Prostate gland (tissue), 2 donors: ENCODE results near the gene MTX3. TPM values are rescaled to one million over a fixed set of nuclear protein-coding genes. Genes with fewer than 3 reads are reported as not detected.

Experiments
- DNase-seq: peaks from one replicate; pipeline ENCODE4 v3.0.0-alpha.2; 2019; ENCODE audit warnings: low spot score
- H3K27ac ChIP-seq, 2 donors: fragments of 200-600 bp; sonication (generic); 2 replicates each; pipeline ENCODE4 v1.5.1; 2017 to 2019
- H3K27me3 ChIP-seq: fragments of 200-600 bp; sonication (generic); replicated peaks from 2 replicates; pipeline ENCODE4 v1.5.1; 2019; ENCODE audit not compliant: insufficient read depth
- H3K36me3 ChIP-seq, 2 donors: fragments of 200-600 bp; sonication (generic); 1 replicate in 1 of 2; 2 replicates in 1 of 2; pipeline versions ENCODE4 v1.5.1 to v1.8.1; 2017 to 2019
- H3K4me1 ChIP-seq: fragments of 200-600 bp; sonication (generic); replicated peaks from 2 replicates; pipeline ENCODE4 v1.5.1; 2019
- H3K4me3 ChIP-seq, 2 donors: fragments of 200-600 bp; sonication (generic); 2 replicates each; pipeline ENCODE4 v1.5.1; 2017 to 2019
- H3K9me3 ChIP-seq: fragments of 200-600 bp; sonication (generic); 2 replicates; pipeline ENCODE4 v1.5.1; 2017
- CTCF ChIP-seq, 4 experiments: fragments of 200-600 bp in 2 of 4; fragments of 450-650 bp in 2 of 4; sonication (generic) in 2 of 4; IDR thresholded peaks; 1 replicate in 3 of 4; 2 replicates in 1 of 4; pipeline ENCODE4 v1.5.1; 2016 to 2019; ENCODE audit warnings: antibody characterized with exemption in 4 of 4, mild to moderate bottlenecking in 2 of 4, moderate library complexity in 2 of 4
- POLR2A ChIP-seq: fragments of 450-650 bp; IDR thresholded peaks from one replicate; pipeline ENCODE4 v1.6.1; 2016; ENCODE audit warnings: antibody characterized with exemption, mild to moderate bottlenecking
- POLR2AphosphoS5 ChIP-seq: sonication (generic); formaldehyde crosslinking; IDR thresholded peaks from one replicate; pipeline ENCODE4 v1.6.1; 2017; ENCODE audit warnings: antibody characterized with exemption
- WGBS: methylation state at CpG from one replicate; pipeline ENCODE4 v1.1.5; 2018; 5-methylcytosine and 5-hydroxymethylcytosine counted together
- intact Hi-C: fragments of 100-400 bp; cut with DNase I; formaldehyde crosslinking; loops from one replicate; pipeline ENCODE4 v1.14.2; 2022
- total RNA-seq, 2 donors: library from RNA; depleted of rRNA; stranded (reverse); fragments of >200 nt; gene quantifications; one replicate each; pipeline ENCODE4 v1.1.0, GENCODE V29; 2016

MTX3 gene
- total RNA-seq, 2 donors from 2014 or later = 16.0 to 16.5 TPM

- no peaks in the 10 kb centered on the region for H3K9me3 ChIP-seq
- DNase-seq = no peak
- H3K36me3 ChIP-seq = no peaks in the 10 kb centered on the region
- H3K27ac ChIP-seq = no peak overlapping the region
- H3K27me3 ChIP-seq = no peaks in the 10 kb centered on the region
- TF ChIP-seq POLR2A = no peak
- TF ChIP-seq CTCF (IDR thresholded peaks at IDR 0.05) = no peak
- TF ChIP-seq POLR2AphosphoS5 = no peak
- intact Hi-C loops = no loop called here
- H3K4me1 ChIP-seq = no peaks in the 10 kb centered on the region
- WGBS = 61% methylated on average over 10 of the region's 10 CpGs
- no peak overlapping the region for H3K4me3 ChIP-seq
Measured at GRCh38 chr5:79963261-79964061, 27.6 kb downstream of the MTX3 start.

- DNase-seq = no peak
- Histone ChIP-seq H3K4me3 (no peak overlapping the region), H3K27ac (no peak overlapping the region), H3K27me3 (no peaks in the 10 kb centered on the region), H3K36me3 (no peaks in the 10 kb centered on the region), H3K9me3 (no peaks in the 10 kb centered on the region), H3K4me1 (no peaks in the 10 kb centered on the region)
- WGBS = 81% methylated on average over 11 of the region's 11 CpGs
- TF ChIP-seq CTCF (IDR thresholded peaks at IDR 0.05) = no peak
- TF ChIP-seq POLR2A = no peak
- no peak for TF ChIP-seq POLR2AphosphoS5
- intact Hi-C loops = no loop called here
Measured at GRCh38 chr5:79962575-79963222, 28.4 kb downstream of the MTX3 start.

GRCh38 chr5:79961716-79962574, 29.1 kb downstream of the MTX3 start:
- no peaks in the 10 kb centered on the region for H3K27me3 ChIP-seq
- TF ChIP-seq POLR2AphosphoS5 (no peak), POLR2A (no peak), CTCF (IDR thresholded peaks at IDR 0.05) (no peak)
- no peak overlapping the region for H3K27ac ChIP-seq
- intact Hi-C loops = no loop called here
- no peaks in the 10 kb centered on the region for H3K9me3 ChIP-seq
- WGBS = 63% methylated on average over 9 of the region's 9 CpGs
- H3K4me1 ChIP-seq = no peaks in the 10 kb centered on the region
- H3K36me3 ChIP-seq = no peaks in the 10 kb centered on the region
- no peak overlapping the region for H3K4me3 ChIP-seq
- no peak for DNase-seq

GRCh38 chr5:79959407-79959806, 31.7 kb downstream of the MTX3 start:
- WGBS = 83% methylated on average over 8 of the region's 8 CpGs

More at GRCh38 chr5:79959407-79959806, 31.7 kb downstream of the MTX3 start:
- Histone ChIP-seq H3K9me3 (no peaks in the 10 kb centered on the region), H3K36me3 (no peaks in the 10 kb centered on the region), H3K27me3 (no peaks in the 10 kb centered on the region), H3K27ac (no peak overlapping the region), H3K4me3 (no peak overlapping the region), H3K4me1 (no peaks in the 10 kb centered on the region)
- DNase-seq = no peak
- TF ChIP-seq POLR2AphosphoS5 (no peak), POLR2A (no peak), CTCF (IDR thresholded peaks at IDR 0.05) (no peak)
- intact Hi-C loops = no loop called here
